HepG2 (cell line): ENCODE results near the gene SLC6A6. TPM values are rescaled to one million over a fixed set of nuclear protein-coding genes. Genes with fewer than 3 reads are reported as not detected.

Source experiments
- ARID2 ChIP-seq: sonication (generic); formaldehyde crosslinking; IDR thresholded peaks from 2 replicates; pipeline ENCODE4 v1.8.1; 2022; ENCODE audit warnings: mild to moderate bottlenecking, missing genetic modification reagents, borderline replicate concordance
- ARID5B ChIP-seq: IDR thresholded peaks from 2 replicates; pipeline ENCODE4 v1.4.0; 2020; ENCODE audit warnings: mild to moderate bottlenecking, missing genetic modification reagents
- CSRNP2 ChIP-seq: sonication (generic); formaldehyde crosslinking; conservative IDR thresholded peaks from 2 replicates; pipeline ENCODE4 v1.8.0; 2022; ENCODE audit warnings: low read depth, missing genetic modification reagents
- DMAP1 ChIP-seq: IDR thresholded peaks from 2 replicates; pipeline ENCODE4 v1.6.1; 2016
- GABPA ChIP-seq, 2 experiments: IDR thresholded peaks; 2 replicates each; pipeline ENCODE4 v1.6.1; 2011 to 2016; ENCODE audit warnings: low read depth in 2 of 2, low read length in 1 of 2, missing biosample characterization in 1 of 2, missing genetic modification characterization in 1 of 2
- HIC2 ChIP-seq: sonication (generic); formaldehyde crosslinking; IDR thresholded peaks from 2 replicates; pipeline ENCODE4 v1.9.0; 2022; ENCODE audit warnings: low read depth, missing genetic modification reagents
- MIER2 ChIP-seq: IDR thresholded peaks from 2 replicates; pipeline ENCODE4 v1.6.1; 2016; ENCODE audit warnings: missing biosample characterization, missing genetic modification reagents
- NFE2L2 ChIP-seq: fragments of 150-350 bp; IDR thresholded peaks from 2 replicates; pipeline ENCODE4 v1.6.1; 2014; ENCODE audit warnings: low read length
- NFYC ChIP-seq: IDR thresholded peaks from 2 replicates; pipeline ENCODE4 v1.6.1; 2016; ENCODE audit warnings: missing genetic modification reagents, missing compliant biosample characterization
- PBX3 ChIP-seq: sonication (generic); formaldehyde crosslinking; IDR thresholded peaks from 2 replicates; pipeline ENCODE4 v1.8.1; 2023; ENCODE audit warnings: missing genetic modification reagents, inconsistent platforms, borderline replicate concordance
- PRMT3 ChIP-seq: sonication (generic); formaldehyde crosslinking; IDR thresholded peaks from 2 replicates; pipeline ENCODE4 v1.8.1; 2022; ENCODE audit warnings: low read depth, mild to moderate bottlenecking, moderate library complexity, missing genetic modification reagents, borderline replicate concordance
- SMC3 ChIP-seq: IDR thresholded peaks from 2 replicates; pipeline ENCODE4 v1.6.1; 2011; ENCODE audit warnings: low read length, improper control_type of control experiment
- STAG1 ChIP-seq: sonication (generic); formaldehyde crosslinking; IDR thresholded peaks from 2 replicates; pipeline ENCODE4 v1.4.0; 2020; ENCODE audit warnings: missing genetic modification reagents
- TFDP2 ChIP-seq: sonication (generic); formaldehyde crosslinking; IDR thresholded peaks from 2 replicates; pipeline ENCODE4 v1.4.0; 2020; ENCODE audit warnings: missing genetic modification reagents
- ZBTB2 ChIP-seq: sonication (generic); formaldehyde crosslinking; IDR thresholded peaks from 2 replicates; pipeline ENCODE4 v1.8.0; 2022; ENCODE audit warnings: low read depth, missing genetic modification reagents
- ZNF460 ChIP-seq: sonication (generic); formaldehyde crosslinking; IDR thresholded peaks from 2 replicates; pipeline ENCODE4 v1.5.1; 2020; ENCODE audit warnings: missing genetic modification reagents, mild to moderate bottlenecking, borderline replicate concordance
- ZNF543 ChIP-seq: sonication (generic); formaldehyde crosslinking; IDR thresholded peaks from 2 replicates; pipeline ENCODE4 v1.4.0; 2020; ENCODE audit warnings: mild to moderate bottlenecking, missing genetic modification reagents
- ZNF720 ChIP-seq: sonication (generic); formaldehyde crosslinking; IDR thresholded peaks from 2 replicates; pipeline ENCODE4 v1.4.0; 2020; ENCODE audit warnings: missing genetic modification reagents
- ZNF749 ChIP-seq: sonication (generic); formaldehyde crosslinking; IDR thresholded peaks from 2 replicates; pipeline ENCODE4 v1.8.0; 2022; ENCODE audit warnings: mild to moderate bottlenecking, missing genetic modification reagents, moderate library complexity, borderline replicate concordance
- ZSCAN9 ChIP-seq: IDR thresholded peaks from 2 replicates; pipeline ENCODE4 v1.6.1; 2016; ENCODE audit warnings: borderline replicate concordance
- polyA plus RNA-seq, 8 experiments: library from polyadenylated mRNA; depleted of rRNA in 3 of 8; stranded (reverse) in 7 of 8; unstranded in 1 of 8; fragments of >200 nt; fragmentation: Illumina TruSeq in 4 of 8; extraction: Trizol in 4 of 8; gene quantifications; 2 replicates each; pipeline versions ENCODE4 v1.2.1 to v1.2.3, GENCODE V29; 2011 to 2016; ENCODE audit warnings: low read depth in 4 of 8, missing spikeins in 1 of 8, mixed read lengths in 1 of 8; ENCODE audit not compliant: insufficient read depth in 1 of 8
- total RNA-seq, 5 experiments: library from RNA; depleted of rRNA; stranded (reverse); fragments of >200 nt; fragmentation: Illumina TruSeq; extraction: Trizol; gene quantifications; 2 replicates each; pipeline ENCODE4 v1.2.3, GENCODE V29; 2016; ENCODE audit warnings: low read depth in 1 of 5

Gene SLC6A6
- total and polyA plus RNA-seq, 2 of the 13 experiments (the other 11 are each of a cell fraction or from before 2014, with no cell fraction given): 14.1 to 20.7 TPM

GRCh38 chr3:14391033-14391432 lies 11.4 kb upstream of the SLC6A6 start (continued):
- TF ChIP-seq HIC2 (CRISPR knock-in tag): no peak
- TF ChIP-seq ZNF749 (CRISPR knock-in tag): no peak
- no peak for TF ChIP-seq ARID2
- no peak for TF ChIP-seq TFDP2
- TF ChIP-seq GABPA (IDR thresholded peaks at IDR 0.05; ENCODE audit: low read depth, low read length): no peak
- no peak for TF ChIP-seq GABPA (CRISPR knock-in tag; IDR thresholded peaks at IDR 0.05; ENCODE audit: low read depth)
- TF ChIP-seq CSRNP2 (CRISPR knock-in tag): no peak
- no peak for TF ChIP-seq STAG1
- peak; percentile 33; the same call in 1 of the 2 replicates for TF ChIP-seq ARID5B
- TF ChIP-seq NFE2L2: no peak
- no peak for TF ChIP-seq ZNF543 (CRISPR knock-in tag)
- no peak for TF ChIP-seq SMC3
- no peak for TF ChIP-seq MIER2
- no peak for TF ChIP-seq DMAP1 (CRISPR knock-in tag)
- TF ChIP-seq PBX3: no peak
- TF ChIP-seq PRMT3 (CRISPR knock-in tag): no peak
- no peak for TF ChIP-seq ZSCAN9
- no peak for TF ChIP-seq ZNF720 (CRISPR knock-in tag)
- TF ChIP-seq ZBTB2 (CRISPR knock-in tag): no peak
- no peak for TF ChIP-seq NFYC
- no peak for TF ChIP-seq ZNF460 (CRISPR knock-in tag)
